GM18861 (cell line): ENCODE measurements around the gene ZNF365.
"Not testable (repeated sequence)": the region's sequence is repeated elsewhere in the genome, so short reads cannot be mapped to it uniquely, and the experiment has no call there.

Experiments
- ATAC-seq: cut with Tn5 transposase; IDR thresholded peaks from one replicate; pipeline ENCODE4 v1.9.1; 2021; ENCODE audit not compliant: unreplicated experiment

The ZNF365 gene

GRCh38 chr10:62377026-62377415 lies 2.9 kb downstream of the ZNF365 start:
- ATAC-seq: no peak

GRCh38 chr10:62377966-62378365 lies 3.8 kb downstream of the ZNF365 start:
- no peak for ATAC-seq

- not testable (repeated sequence) for ATAC-seq
These were observed 4.7 kb downstream of the ZNF365 start for GRCh38 chr10:62378877-62379276.

DNA sequence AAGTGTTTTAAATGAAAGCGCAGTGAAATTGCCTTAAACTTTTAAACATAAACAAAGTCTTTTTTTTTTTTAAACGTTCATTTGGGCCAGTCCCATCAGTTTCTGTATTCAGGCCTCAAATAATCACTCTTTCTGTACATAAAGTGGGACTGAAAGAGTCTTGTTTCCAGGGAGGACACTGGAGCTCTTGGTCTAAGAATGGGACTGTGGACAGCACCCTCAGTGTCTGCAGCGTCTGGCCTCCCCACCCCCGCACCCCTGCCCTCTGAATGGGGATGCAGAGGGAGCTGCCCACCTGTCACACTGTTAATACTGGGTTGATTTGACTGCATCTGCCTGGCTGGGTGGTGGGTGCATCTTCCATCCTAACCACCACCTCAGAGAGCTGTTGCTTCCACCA lies 5.2 kb downstream of the ZNF365 start:
- no peak for ATAC-seq

DNA sequence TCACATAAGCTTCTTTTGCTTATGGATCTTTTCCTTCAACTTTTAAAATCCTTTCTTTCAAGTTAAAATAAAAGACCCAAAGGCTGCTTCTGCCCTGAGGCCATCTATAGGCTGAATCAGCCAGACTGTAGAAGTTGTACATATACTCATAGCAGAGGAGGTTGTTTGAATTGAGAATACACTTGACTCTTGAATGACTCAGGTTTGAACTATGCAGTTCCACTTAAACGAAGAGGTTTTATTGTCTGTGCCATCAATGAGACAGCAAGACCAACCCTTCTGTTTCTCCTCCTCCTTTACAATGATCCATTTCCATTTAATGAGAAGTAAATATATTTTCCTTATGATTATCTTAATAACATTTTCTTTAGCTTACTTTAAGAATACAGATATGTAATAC lies 5.8 kb downstream of the ZNF365 start:
- ATAC-seq: no peak

GRCh38 chr10:62381385-62382102 lies 7.4 kb downstream of the ZNF365 start:
- ATAC-seq: no peak

DNA sequence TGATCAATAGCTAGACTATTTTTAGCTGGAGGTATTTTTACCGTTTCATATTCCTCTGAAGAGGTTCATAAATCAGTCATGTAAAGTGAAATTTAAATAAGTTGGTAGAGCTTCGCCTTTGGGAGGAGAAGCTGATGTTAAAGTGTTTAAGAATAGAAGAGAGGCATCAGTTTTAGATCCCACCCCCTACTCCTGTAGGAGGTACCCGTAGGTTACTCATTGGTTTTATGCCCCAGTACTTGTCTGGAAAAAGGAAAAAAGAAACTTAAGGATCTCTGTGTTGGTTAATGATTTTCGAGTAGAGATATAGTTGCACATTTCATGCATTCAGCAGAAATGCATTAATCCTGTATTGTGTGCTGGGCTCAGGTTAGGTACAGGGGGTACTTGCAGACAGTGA lies 8.7 kb downstream of the ZNF365 start:
- no peak for ATAC-seq

DNA sequence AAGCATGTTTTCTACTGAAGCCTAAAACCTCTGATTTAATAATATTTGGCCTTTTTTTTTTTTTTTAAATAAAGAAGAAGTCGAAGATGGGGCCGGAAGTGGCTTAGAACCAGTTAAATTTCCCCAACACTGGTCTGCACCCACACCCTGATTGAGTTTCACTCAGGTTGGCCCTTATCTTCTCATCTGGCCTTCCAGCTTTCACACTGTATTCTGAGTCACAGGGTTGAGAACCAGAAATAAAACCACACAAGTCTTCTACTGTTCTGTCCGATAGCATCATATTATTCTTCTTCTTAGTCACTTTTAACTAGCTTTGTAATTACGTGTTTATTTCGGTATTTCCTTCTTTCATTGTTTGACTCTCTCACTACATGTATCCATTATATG lies 9.9 kb downstream of the ZNF365 start:
- ATAC-seq: no peak

DNA sequence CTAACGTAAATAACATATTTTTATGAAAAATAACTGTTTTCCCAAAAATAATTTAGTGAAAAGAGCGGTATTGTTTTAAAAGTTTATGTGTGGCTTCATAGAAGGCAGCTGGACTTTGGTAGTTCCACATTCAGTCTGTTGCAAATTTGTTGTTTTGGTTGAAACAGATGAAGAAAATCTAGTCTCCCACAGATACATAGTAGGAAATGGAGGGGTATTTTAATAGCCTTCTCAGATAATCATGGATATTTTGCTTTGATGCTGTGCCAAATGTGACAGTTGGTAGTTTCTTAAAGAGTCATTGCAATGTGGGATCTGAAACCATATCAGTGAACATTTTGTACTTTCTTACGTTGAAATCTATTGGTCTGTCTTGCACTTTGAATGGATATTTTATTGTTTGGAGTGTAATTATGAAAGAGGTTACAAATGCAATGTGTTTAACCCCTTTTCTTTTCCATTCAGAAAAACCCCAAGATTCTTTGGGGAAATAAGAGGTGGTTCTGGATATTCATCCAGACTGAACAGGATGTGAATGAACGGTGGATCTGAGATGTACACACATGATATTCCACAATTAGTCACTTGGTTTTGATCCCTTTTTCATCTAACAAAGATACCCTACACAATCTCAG lies 10.4 kb downstream of the ZNF365 start:
- no peak for ATAC-seq

GRCh38 chr10:62386356-62387320 lies 12.5 kb downstream of the ZNF365 start:
- ATAC-seq: no peak

GRCh38 chr10:62388328-62388727 lies 14.2 kb downstream of the ZNF365 start:
- ATAC-seq: no peak

DNA sequence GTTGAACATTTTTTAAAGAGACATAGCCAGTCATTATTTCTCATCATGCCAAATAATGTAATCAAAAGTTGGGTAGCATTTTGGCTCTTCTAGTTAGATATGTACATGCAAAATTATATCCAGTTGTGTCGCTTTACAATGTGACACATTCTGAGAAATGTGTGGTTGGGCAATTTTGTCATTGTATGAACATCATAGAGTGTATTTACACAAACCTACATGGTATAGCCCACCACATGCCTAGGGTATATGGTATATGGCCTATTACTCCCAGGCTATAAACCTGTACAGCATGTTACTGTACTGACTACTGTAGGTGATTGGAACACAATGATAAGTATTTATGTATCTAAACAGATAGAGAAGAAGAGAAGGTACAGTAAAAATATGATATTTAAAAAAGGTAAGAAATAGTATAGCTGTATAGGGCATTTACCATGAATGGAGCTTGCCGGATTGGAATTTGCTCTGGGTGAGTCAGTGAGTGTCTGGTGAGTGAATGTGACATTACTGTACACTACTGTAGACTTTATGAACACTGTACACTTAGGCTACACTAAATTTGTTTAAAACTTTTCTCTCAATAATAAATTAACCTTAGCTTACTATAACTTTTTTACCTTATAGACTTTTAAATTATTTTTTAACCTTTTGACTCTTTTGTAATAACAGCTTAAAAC lies 16.5 kb downstream of the ZNF365 start:
- ATAC-seq: no peak

DNA sequence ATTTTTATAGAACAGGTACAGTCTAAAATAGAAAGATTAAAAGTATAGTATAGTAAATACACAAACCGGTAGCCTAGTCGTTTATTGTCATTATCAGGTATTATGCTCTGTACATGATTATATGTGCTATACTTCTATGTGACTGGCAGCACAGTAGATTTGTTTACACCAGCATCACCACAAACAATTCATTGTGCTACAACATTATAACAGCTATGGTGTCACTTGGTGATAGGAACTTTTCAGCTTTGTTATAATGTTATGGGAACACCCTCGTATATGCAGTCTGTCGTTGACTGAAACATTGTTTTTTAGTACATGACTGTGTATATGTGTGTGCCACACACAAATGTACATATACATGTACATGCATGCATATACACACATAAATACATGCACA lies 19.1 kb downstream of the ZNF365 start:
- no peak for ATAC-seq

- ATAC-seq: no peak
These were observed 20.4 kb downstream of the ZNF365 start for GRCh38 chr10:62394556-62395018.

- no peak for ATAC-seq
These were observed 21.7 kb downstream of the ZNF365 start for GRCh38 chr10:62395892-62396291.

GRCh38 chr10:62396864-62397263 lies 22.7 kb downstream of the ZNF365 start:
- ATAC-seq: no peak

GRCh38 chr10:62399211-62399610 lies 25.0 kb downstream of the ZNF365 start:
- ATAC-seq: no peak

GRCh38 chr10:62402508-62402907 lies 28.3 kb downstream of the ZNF365 start:
- no peak for ATAC-seq

DNA sequence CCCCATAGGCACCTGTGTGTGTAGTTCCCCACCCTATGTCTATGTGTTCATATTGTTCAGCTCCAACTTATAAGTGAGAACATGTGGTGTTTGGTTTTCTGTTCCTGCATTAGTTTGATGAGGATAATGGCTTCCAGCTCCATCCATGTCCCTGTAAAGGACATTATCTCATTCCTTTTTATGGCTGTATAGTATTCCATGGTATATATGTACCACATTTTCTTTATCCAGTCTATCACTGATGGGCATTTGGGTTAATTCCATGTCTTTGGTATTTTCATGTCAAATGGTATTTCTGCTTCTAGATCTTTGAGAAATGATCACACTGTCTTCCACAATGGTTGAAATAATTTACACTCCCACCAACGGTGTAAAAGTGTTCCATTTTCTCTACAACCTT lies 36.4 kb downstream of the ZNF365 start:
- not testable (repeated sequence) for ATAC-seq

DNA sequence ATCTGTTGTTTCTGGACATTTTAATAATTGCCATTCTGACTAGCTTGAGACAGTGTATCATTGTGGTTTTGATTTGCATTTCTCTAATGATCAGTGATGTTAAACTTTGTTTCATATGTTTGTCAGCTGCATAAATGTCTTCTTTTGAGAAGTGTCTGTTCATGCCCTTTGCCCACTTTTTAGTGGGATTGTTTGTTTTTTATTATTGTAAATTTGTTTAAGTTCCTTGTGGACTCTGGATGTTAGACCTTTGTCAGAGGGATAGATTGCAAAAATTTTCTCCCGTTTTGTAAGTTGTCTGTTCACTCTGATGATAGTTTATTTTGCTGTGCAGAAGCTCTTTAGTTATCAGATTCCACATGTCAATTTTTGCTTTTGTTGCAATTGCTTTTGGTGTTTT lies 36.8 kb downstream of the ZNF365 start:
- ATAC-seq: not testable (repeated sequence)

- ATAC-seq: no peak
These were observed 38.9 kb downstream of the ZNF365 start for GRCh38 chr10:62413048-62413447.
